PFSK-1 (cell line): ENCODE measurements around the gene CBFB.

Experiments
- FOXP2 ChIP-seq: optimal IDR thresholded peaks from 2 replicates; pipeline ENCODE3; 2011; ENCODE audit warnings: borderline replicate concordance, control low read depth, inconsistent platforms; ENCODE audit not compliant: insufficient read depth; ENCODE audit errors: extremely low read length, extremely low read depth
- POLR2AphosphoS5 ChIP-seq: IDR thresholded peaks from 2 replicates; pipeline ENCODE4 v1.6.1; 2012; ENCODE audit warnings: low read depth, mild to moderate bottlenecking, control low read depth, low read length, moderate library complexity
- SIN3A ChIP-seq: IDR thresholded peaks from 2 replicates; pipeline ENCODE4 v1.6.1; 2012; ENCODE audit warnings: mild to moderate bottlenecking, low read length, moderate library complexity, borderline replicate concordance; ENCODE audit not compliant: insufficient read depth
- TAF1 ChIP-seq: IDR thresholded peaks from 2 replicates; pipeline ENCODE4 v1.6.1; 2012; ENCODE audit warnings: low read length, control low read depth, borderline replicate concordance; ENCODE audit not compliant: insufficient read depth
- TF ChIP-seq, protein P1 (sequence below), 2 experiments: IDR thresholded peaks; 2 replicates each; pipeline versions ENCODE4 v1.6.1 to v1.8.0; 2011 to 2012; ENCODE audit warnings: low read depth in 2 of 2, low read length in 2 of 2, control low read depth in 1 of 2, inconsistent platforms in 1 of 2, mild to moderate bottlenecking in 1 of 2, moderate library complexity in 1 of 2; ENCODE audit not compliant: insufficient read depth in 1 of 2

The CBFB gene

DNA sequence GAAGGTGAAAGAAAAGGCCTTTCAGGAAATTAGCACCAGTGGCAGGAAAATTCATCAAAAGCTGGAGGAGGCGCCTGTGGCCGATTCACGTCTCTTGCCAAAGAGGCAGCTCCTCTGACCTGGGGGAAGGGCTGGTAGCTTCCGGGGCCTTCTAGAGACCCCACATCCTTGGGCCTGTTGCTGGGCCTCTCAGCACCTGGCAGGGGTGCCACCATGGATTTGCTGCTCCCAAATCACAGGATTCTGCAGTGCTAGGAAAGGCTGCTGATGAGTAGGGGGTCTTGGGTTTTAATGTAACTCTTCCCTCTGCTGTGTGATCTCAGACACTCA is 11.6 kb upstream of the CBFB start:
- TF ChIP-seq FOXP2: no peak
- no peak for TF ChIP-seq POLR2AphosphoS5
- no peak for TF ChIP-seq SIN3A
- TF ChIP-seq, protein P1, sequence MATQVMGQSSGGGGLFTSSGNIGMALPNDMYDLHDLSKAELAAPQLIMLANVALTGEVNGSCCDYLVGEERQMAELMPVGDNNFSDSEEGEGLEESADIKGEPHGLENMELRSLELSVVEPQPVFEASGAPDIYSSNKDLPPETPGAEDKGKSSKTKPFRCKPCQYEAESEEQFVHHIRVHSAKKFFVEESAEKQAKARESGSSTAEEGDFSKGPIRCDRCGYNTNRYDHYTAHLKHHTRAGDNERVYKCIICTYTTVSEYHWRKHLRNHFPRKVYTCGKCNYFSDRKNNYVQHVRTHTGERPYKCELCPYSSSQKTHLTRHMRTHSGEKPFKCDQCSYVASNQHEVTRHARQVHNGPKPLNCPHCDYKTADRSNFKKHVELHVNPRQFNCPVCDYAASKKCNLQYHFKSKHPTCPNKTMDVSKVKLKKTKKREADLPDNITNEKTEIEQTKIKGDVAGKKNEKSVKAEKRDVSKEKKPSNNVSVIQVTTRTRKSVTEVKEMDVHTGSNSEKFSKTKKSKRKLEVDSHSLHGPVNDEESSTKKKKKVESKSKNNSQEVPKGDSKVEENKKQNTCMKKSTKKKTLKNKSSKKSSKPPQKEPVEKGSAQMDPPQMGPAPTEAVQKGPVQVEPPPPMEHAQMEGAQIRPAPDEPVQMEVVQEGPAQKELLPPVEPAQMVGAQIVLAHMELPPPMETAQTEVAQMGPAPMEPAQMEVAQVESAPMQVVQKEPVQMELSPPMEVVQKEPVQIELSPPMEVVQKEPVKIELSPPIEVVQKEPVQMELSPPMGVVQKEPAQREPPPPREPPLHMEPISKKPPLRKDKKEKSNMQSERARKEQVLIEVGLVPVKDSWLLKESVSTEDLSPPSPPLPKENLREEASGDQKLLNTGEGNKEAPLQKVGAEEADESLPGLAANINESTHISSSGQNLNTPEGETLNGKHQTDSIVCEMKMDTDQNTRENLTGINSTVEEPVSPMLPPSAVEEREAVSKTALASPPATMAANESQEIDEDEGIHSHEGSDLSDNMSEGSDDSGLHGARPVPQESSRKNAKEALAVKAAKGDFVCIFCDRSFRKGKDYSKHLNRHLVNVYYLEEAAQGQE (IDR thresholded peaks at IDR 0.05; ENCODE audit: insufficient read depth in 1 of 2, low read depth in 2 of 2, low read length in 2 of 2): no peak
- no peak for TF ChIP-seq TAF1

DNA sequence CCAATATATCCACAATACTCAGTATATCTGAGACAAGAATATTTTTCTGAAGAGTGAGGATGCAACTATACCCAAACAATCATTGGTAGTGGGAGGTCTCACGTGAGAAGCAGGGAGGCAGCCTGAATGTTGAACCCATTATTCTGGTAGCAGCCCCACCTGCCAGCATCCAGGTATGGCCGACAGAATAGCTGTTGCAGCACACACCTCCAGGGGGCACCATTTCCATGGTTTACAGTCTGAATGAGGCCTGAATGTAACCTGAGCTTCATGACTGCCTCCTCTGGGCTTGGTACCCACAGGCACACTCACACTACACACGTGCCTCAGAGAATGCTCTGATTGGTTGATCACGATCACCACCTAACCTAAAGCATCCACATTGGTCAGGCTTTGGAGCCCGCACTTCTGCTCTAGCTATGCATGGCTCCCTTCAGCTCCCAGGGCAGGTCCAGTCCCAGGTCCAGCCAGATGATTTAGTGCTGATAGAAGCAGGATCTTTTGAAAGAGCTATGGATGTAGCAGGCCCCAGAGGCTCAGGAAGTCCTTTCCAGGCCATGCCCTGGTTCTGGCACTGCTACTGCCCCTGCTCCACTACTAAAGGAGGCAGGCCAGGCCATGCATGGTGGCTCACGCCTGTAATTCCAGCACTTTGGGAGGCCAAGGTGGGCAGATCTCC is 11.0 kb upstream of the CBFB start:
- TF ChIP-seq, protein P1 (IDR thresholded peaks at IDR 0.05; ENCODE audit: insufficient read depth in 1 of 2, low read depth in 2 of 2, low read length in 2 of 2): peak in 1 of 2 experiments; percentile 50; a peak in 2 of 4 replicates
- TF ChIP-seq TAF1 (peak; percentile 29; the same call in 1 of the 2 replicates), POLR2AphosphoS5 (no peak), SIN3A (0 out of 2 replicates have a peak, but pooled peaks have one; percentile 46)

DNA sequence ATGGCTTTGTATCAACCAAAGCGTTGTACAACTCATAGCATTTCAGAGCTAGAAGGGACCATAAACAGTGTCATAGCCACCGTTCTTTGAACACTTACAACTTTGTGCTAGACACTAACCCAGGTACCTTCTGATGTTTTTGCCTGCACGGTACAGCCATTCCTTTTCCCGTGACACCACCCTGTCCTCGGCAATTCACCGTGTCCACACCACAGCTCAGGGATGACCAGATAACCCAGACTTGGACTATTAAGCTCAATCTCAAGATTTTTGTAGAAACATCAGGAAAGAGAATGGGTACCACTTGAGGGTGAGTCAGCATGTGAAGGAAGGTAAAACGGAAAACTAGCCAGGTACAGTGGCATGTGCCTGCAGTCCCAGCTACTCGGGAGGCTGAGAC is 9.8 kb upstream of the CBFB start:
- no peak for TF ChIP-seq POLR2AphosphoS5
- TF ChIP-seq, protein P1 (IDR thresholded peaks at IDR 0.05; ENCODE audit: insufficient read depth in 1 of 2, low read depth in 2 of 2, low read length in 2 of 2): no peak
- TF ChIP-seq FOXP2: no peak
- no peak for TF ChIP-seq SIN3A
- no peak for TF ChIP-seq TAF1

DNA sequence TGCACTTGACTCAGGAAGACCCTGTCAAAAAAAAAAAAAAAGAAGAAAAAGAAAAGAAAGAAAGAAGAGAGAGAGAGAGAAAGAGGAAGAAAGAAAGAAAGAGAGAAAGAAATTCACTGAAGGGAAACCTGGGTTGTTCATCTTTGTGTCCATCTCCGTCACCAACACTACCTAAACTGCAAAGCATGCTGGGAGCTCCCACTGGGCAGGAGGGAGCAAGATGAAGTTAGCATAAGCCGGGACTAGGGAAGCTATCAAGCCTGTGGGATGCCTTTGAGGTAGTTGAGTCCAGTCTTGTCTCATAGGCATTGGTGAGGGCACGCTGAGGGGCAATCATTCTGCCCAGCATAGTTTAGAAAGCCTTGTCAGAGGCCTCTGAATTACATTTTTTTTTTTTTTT is 7.6 kb upstream of the CBFB start:
- TF ChIP-seq SIN3A: no peak
- TF ChIP-seq POLR2AphosphoS5: no peak
- TF ChIP-seq, protein P1 (IDR thresholded peaks at IDR 0.05; ENCODE audit: insufficient read depth in 1 of 2, low read depth in 2 of 2, low read length in 2 of 2): no peak
- TF ChIP-seq TAF1: no peak
- TF ChIP-seq FOXP2: no peak

DNA sequence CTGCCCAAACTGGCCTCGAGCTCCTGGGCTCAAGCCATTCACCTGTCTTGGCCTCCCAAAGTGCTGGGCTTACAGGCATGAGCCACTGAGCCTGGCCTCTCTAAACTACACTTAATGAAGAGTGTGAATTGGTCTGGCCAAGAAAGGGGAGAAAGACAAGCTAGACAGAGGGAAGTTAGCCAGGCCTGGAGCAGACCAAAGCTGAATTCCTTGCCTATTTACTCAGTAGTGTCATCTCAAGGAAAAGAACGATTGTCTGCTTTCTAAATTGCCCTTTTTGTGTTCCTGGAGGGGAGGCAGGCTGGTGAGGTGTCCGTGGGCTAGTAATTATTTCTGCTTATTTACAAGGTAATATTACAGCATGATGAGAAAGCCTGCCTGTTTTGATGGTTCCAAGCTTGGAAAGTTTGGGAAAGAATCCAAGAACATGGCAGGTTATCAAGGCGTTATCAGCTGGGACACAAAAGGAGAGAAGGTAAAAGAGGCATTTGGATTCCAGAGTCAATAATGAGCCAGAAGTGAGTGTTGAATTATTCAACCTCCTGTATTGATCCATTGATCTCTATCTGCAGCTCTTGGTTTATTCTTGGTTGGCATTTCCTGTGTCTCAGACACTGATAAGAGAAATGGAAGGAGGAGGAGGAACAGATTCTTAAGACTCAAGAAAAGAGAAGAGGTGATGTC is 6.3 kb upstream of the CBFB start:
- TF ChIP-seq POLR2AphosphoS5: no peak
- no peak for TF ChIP-seq TAF1
- TF ChIP-seq, protein P1 (IDR thresholded peaks at IDR 0.05; ENCODE audit: insufficient read depth in 1 of 2, low read depth in 2 of 2, low read length in 2 of 2): no peak
- no peak for TF ChIP-seq SIN3A
- no peak for TF ChIP-seq FOXP2
